KOPT-K1 (cell line): ENCODE data around the gene ICOS.
"Not testable (repeated sequence)": the region's sequence is repeated elsewhere in the genome, so short reads cannot be mapped to it uniquely, and the experiment has no call there.

Experiments
- H3K27ac ChIP-seq: fragments of 200-600 bp; sonication (generic); 2 replicates; pipeline ENCODE4 v1.5.1; 2016; ENCODE audit warnings: antibody characterized with exemption, mild to moderate bottlenecking, low read depth, low read length; ENCODE audit not compliant: poor library complexity, severe bottlenecking
- H3K36me3 ChIP-seq: fragments of 200-600 bp; sonication (generic); 2 replicates; pipeline ENCODE4 v1.5.1; 2017; ENCODE audit warnings: antibody characterized with exemption, mild to moderate bottlenecking, low read length, moderate library complexity; ENCODE audit not compliant: insufficient read depth
- H3K9me3 ChIP-seq: fragments of 200-600 bp; sonication (generic); 2 replicates; pipeline ENCODE4 v1.5.1; 2017; ENCODE audit warnings: antibody characterized with exemption, low read length, mild to moderate bottlenecking; ENCODE audit not compliant: insufficient read depth, poor library complexity, severe bottlenecking

ICOS gene

GRCh38 chr2:203982276-203982675 is 45.7 kb downstream of the ICOS start:
- Histone ChIP-seq H3K9me3 (peaks cover 3% of the 10 kb centered on the region), H3K27ac (no peak overlapping the region), H3K36me3 (no peaks in the 10 kb centered on the region)

DNA sequence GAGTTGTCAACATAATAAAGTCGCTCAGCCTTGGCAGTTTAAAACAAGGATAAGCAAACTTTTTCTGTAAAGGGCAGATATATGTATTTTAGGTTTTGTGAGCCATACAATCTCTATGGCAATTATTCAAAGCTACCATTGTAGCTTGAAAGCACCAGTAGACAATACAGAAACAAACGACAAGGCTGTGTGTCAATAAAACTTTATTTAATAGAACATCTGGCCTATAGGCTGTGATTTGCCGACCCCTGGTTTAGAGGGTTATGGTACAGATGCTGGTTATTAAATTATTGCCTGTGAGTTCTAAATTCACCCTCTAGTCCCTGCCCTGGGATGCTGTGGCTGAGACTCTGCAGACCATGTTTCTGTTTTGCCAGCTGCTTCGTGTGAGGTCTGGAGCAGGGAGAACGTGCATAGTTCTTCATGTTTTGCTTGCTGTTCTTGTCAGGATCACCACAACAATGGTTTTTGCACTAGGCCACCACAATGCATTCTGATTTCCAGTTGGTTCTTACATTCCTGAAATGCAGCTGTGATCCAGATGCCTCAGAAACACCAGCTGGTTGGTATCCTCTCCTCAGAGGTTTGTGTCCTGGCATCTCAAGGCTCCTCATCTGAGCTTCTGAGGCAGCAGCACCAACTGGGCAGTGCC is 46.6 kb downstream of the ICOS start:
- no peak overlapping the region for H3K27ac ChIP-seq

GRCh38 chr2:203985978-203986377 is 49.4 kb downstream of the ICOS start:
- not testable (repeated sequence) for H3K27ac ChIP-seq, H3K36me3 ChIP-seq, H3K9me3 ChIP-seq

More for the DNA sequence above, 46.6 kb downstream of the ICOS start:
- H3K36me3 ChIP-seq: no peaks in the 10 kb centered on the region
- peaks cover 3% of the 10 kb centered on the region for H3K9me3 ChIP-seq

GRCh38 chr2:203987959-203988358 is 51.4 kb downstream of the ICOS start:
- H3K27ac ChIP-seq: no peak overlapping the region

DNA sequence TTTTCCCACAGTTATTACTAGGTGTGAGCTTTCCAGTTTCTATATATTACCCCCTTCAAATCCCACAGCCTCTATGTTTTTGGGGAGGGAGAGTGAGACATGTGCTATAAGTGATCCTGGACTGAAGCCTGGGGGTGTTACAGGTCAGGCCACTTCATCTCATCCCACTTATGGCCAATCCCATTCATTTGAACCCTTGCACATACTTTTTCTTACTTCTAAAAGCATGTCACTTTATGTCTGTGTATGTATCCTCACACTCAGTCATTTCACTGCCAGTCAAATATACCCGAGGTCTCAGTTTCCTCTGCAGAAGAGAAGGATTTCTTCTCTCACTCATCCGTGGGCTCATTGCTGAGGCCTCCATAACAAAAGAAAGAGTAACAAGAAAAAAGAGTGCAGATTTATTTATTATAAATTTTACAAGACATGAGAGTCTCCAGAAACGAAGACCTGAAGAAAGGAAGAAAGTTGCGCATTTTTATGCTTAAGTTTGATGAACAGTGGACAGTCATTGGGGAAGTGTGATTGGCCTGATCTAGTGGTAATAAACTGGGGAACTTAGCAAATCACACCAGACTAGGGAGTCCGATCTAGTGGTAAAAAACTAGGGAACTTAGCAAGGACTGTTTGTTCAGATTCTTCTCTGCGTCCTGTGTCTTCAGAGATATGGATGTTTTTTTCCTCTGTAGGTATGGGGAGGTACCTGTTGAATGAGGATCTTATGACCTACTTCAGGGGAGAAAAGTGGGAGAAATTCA is 52.1 kb downstream of the ICOS start:
- Histone ChIP-seq H3K36me3 (no peaks in the 10 kb centered on the region), H3K9me3 (no peaks in the 10 kb centered on the region), H3K27ac (no peak overlapping the region)

More at GRCh38 chr2:203987959-203988358, 51.4 kb downstream of the ICOS start:
- H3K36me3 ChIP-seq: no peaks in the 10 kb centered on the region
- no peaks in the 10 kb centered on the region for H3K9me3 ChIP-seq

- Histone ChIP-seq H3K27ac (no peak overlapping the region), H3K36me3 (no peaks in the 10 kb centered on the region), H3K9me3 (no peaks in the 10 kb centered on the region)
Observed at GRCh38 chr2:203989521-203989920, 53.0 kb downstream of the ICOS start.

DNA sequence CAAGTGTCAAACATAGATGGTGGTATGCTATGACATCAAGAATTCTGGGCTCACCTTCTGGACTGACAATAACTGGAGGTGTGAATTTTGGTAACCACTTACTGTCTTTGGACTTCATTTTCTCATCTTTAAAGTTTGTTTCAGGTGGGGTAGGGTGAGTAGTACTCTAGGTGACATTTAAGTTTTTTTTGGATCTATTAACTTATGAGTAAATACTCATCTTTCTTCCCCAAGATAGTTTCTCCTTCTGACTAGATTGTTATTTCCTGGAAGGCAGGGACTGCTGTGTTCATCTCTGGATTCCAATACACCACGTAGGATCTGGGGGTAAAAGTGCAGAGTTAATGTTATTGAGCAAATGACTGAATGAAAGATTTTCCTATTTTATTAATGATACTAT is 55.9 kb downstream of the ICOS start:
- Histone ChIP-seq H3K9me3 (no peaks in the 10 kb centered on the region), H3K27ac (no peak overlapping the region), H3K36me3 (no peaks in the 10 kb centered on the region)

GRCh38 chr2:203993011-203993410 is 56.4 kb downstream of the ICOS start:
- Histone ChIP-seq H3K36me3 (no peaks in the 10 kb centered on the region), H3K27ac (no peak overlapping the region), H3K9me3 (no peaks in the 10 kb centered on the region)

- Histone ChIP-seq H3K27ac (no peak overlapping the region), H3K36me3 (no peaks in the 10 kb centered on the region), H3K9me3 (no peaks in the 10 kb centered on the region)
Observed at GRCh38 chr2:203993560-203993959, 57.0 kb downstream of the ICOS start.

GRCh38 chr2:203994735-203995134 is 58.2 kb downstream of the ICOS start:
- Histone ChIP-seq H3K36me3 (no peaks in the 10 kb centered on the region), H3K27ac (no peak overlapping the region), H3K9me3 (no peaks in the 10 kb centered on the region)

DNA sequence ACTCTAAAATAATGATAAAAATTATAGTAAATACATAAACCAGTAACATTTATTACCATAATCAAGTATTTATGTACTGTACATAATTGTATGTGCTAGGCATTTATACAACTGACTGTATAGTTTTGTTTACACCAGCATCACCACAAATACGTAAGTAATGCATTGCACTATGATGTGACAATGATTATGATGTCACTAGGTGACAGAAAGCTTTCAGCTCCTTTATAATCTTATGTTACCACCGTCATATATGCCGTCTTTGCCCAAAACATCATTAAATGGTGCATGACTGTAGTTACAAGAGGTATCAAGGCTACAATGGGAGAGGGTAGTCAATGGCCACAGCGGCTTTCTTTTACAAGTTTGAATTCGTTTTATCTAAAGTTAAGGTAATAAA is 60.1 kb downstream of the ICOS start:
- Histone ChIP-seq H3K9me3 (no peaks in the 10 kb centered on the region), H3K27ac (no peak overlapping the region), H3K36me3 (no peaks in the 10 kb centered on the region)

DNA sequence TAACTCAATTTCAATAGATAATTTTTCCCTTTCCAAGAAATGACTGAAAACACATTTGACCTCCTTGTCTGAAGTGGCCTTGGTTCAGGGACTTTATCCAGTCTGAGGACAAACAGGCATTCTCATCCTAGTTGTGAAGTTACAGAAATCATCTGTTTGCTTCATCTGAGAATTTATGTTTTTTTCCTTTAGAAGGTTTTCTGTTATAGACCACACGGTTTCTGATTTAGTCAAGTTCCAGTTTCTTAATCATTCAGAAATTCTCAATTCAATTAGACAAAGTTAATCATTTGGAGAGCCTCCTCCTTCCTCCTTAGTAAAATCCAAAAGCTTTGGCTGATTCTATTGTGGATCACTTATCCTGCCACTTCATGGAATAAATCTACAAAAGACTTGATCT is 60.9 kb downstream of the ICOS start:
- Histone ChIP-seq H3K36me3 (no peaks in the 10 kb centered on the region), H3K27ac (no peak overlapping the region), H3K9me3 (no peaks in the 10 kb centered on the region)

DNA sequence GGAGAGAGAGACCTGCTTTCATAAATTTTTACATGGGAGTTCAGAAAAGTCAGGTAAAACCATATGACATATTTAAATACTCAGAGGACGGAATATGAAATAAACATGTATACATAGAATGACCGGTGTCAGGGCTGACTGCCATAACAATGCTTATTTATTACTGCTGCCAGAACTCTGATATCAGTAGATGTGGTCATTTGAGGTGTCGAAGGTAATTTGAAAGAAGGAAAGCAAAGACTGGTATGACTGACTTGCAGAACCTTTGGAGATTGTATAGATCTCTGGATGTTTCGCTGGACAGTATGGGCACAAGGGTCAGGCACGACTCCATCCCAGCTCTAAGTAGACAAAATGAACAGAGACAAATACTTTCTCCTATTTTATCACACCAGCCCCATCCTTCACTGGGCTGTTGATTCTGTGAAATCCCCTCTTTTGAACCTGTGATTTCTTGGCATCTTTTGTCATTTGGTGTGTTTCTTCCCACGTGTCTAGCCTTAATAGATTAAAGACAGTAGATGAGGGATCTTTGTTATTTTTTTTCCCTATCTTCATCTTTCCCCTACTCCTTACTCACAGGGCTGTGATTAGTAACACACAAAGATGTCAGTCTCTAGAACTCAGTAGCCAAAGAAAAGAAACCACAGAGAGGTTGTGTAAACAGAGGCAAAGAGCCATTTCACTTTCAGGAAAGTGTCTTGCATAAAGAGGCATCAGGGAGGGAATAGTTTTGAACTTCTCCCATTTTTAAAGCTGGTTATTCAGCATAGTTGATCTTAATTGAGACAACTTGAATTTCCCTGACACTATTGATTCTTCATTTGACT is 61.6 kb downstream of the ICOS start:
- H3K27ac ChIP-seq: no peak overlapping the region
- H3K9me3 ChIP-seq: no peaks in the 10 kb centered on the region
- H3K36me3 ChIP-seq: no peaks in the 10 kb centered on the region

- Histone ChIP-seq H3K27ac (no peak overlapping the region), H3K36me3 (no peaks in the 10 kb centered on the region), H3K9me3 (no peaks in the 10 kb centered on the region)
Observed at GRCh38 chr2:203999835-204000234, 63.3 kb downstream of the ICOS start.

GRCh38 chr2:204000446-204000845 is 63.9 kb downstream of the ICOS start:
- H3K27ac ChIP-seq: peak overlapping the region; percentile 20

More at GRCh38 chr2:204000446-204000845, 63.9 kb downstream of the ICOS start:
- Histone ChIP-seq H3K9me3 (no peaks in the 10 kb centered on the region), H3K36me3 (no peaks in the 10 kb centered on the region)
